H1 (cell line): Measurements from ENCODE around the gene UBA3.

Experiments used
- CEBPB ChIP-seq: IDR thresholded peaks from 2 replicates; pipeline ENCODE4 v1.6.1; 2012; ENCODE audit warnings: low read depth, low read length
- GTF2F1 ChIP-seq: IDR thresholded peaks from 2 replicates; pipeline ENCODE4 v1.6.1; 2012; ENCODE audit warnings: low read depth, low read length, improper control_type of control experiment, borderline replicate concordance
- JUND ChIP-seq: IDR thresholded peaks from 2 replicates; pipeline ENCODE4 v1.6.1; 2011; ENCODE audit warnings: mild to moderate bottlenecking, improper control_type of control experiment, low read length
- MAFK ChIP-seq: IDR thresholded peaks from 2 replicates; pipeline ENCODE4 v1.6.1; 2012; ENCODE audit warnings: low read depth, mild to moderate bottlenecking, improper control_type of control experiment, low read length
- POLR2A ChIP-seq, 2 experiments: IDR thresholded peaks; 1 replicate in 1 of 2; 2 replicates in 1 of 2; pipeline ENCODE4 v1.6.1; 2011; ENCODE audit warnings: low read depth in 2 of 2, low read length in 2 of 2, mild to moderate bottlenecking in 2 of 2; ENCODE audit errors: control extremely low read depth in 1 of 2
- POLR2AphosphoS5 ChIP-seq: IDR thresholded peaks from 2 replicates; pipeline ENCODE4 v1.6.1; 2011; ENCODE audit warnings: low read depth, low read length
- RAD21 ChIP-seq, 2 experiments: IDR thresholded peaks in 1 of 2; conservative IDR thresholded peaks in 1 of 2; 2 replicates each; pipeline ENCODE4 v1.6.1; 2011; ENCODE audit warnings: low read depth in 2 of 2, low read length in 2 of 2, improper control_type of control experiment in 1 of 2, inconsistent platforms in 1 of 2, mild to moderate bottlenecking in 1 of 2, moderate library complexity in 1 of 2
- RFX5 ChIP-seq: IDR thresholded peaks from 2 replicates; pipeline ENCODE4 v1.6.1; 2011; ENCODE audit warnings: low read depth, low read length, improper control_type of control experiment, borderline replicate concordance
- RXRA ChIP-seq: IDR thresholded peaks from 2 replicates; pipeline ENCODE4 v1.6.1; 2011; ENCODE audit warnings: low read depth, mild to moderate bottlenecking, low read length, moderate library complexity; ENCODE audit not compliant: insufficient read depth
- SAP30 ChIP-seq: fragments of 300-600 bp; sonication (generic); IDR thresholded peaks from 2 replicates; pipeline ENCODE4 v1.7.1; 2012; ENCODE audit warnings: low read length, moderate library complexity, mild to moderate bottlenecking, inconsistent platforms; ENCODE audit not compliant: insufficient read depth, insufficient replicate concordance
- SP1 ChIP-seq: IDR thresholded peaks from 2 replicates; pipeline ENCODE4 v1.6.1; 2011; ENCODE audit warnings: low read depth, low read length
- SRF ChIP-seq: IDR thresholded peaks from 2 replicates; pipeline ENCODE4 v1.6.1; 2011; ENCODE audit warnings: mild to moderate bottlenecking, low read depth, low read length, moderate library complexity
- YY1 ChIP-seq: IDR thresholded peaks from 2 replicates; pipeline ENCODE4 v1.6.1; 2011; ENCODE audit warnings: low read depth, mild to moderate bottlenecking, low read length
- TF ChIP-seq, protein P1 (sequence below), 3 experiments: IDR thresholded peaks; 1 replicate in 2 of 3; 2 replicates in 1 of 3; pipeline versions ENCODE4 v1.5.1 to v1.6.1; 2011; ENCODE audit warnings: low read length in 3 of 3, mild to moderate bottlenecking in 3 of 3, inconsistent platforms in 2 of 3, low read depth in 1 of 3, moderate library complexity in 1 of 3; ENCODE audit not compliant: insufficient read depth in 1 of 3; ENCODE audit errors: control extremely low read depth in 1 of 3

DNA sequence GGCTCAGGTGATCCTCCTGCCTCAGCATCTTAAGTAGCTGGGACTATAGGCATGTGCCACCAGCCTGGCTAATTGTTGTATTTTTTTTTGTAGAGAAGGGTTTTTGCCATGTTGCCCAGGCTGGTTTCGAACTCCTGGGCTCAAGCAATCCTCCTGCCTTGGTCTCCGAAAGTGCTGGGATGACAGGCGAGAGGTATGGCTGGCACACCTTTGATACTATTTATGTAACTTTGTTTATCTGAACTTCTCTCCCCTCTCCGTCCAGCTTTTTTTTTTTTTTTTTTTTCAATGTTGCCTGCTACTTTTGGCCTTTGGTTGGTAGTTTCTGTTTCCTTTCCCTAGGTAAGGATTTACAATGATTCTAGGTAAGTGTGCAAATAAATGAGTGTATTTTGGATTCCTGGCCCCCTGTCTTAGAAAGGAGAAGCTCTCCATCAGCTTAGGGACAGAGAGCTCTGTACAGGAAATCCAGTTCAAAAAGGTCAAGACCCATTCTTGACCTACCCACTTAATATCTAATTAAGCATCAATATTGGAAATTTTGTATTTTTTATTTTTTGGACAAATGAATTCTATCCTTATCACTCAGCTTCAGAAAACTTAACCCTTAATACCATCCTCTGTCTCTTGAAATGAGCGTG, 11.3 kb upstream of the UBA3 start:
- TF ChIP-seq CEBPB (no peak), YY1 (no peak), SP1 (no peak), POLR2A (IDR thresholded peaks at IDR 0.05; ENCODE audit: control extremely low read depth in 1 of 2, low read depth in 2 of 2, low read length in 2 of 2) (no peak), RFX5 (no peak), POLR2AphosphoS5 (no peak), SRF (no peak), SAP30 (no peak), RAD21 (IDR thresholded peaks at IDR 0.05 in 1 of 2, conservative IDR thresholded peaks at IDR 0.05 in 1 of 2; ENCODE audit: low read depth in 2 of 2, low read length in 2 of 2) (no peak), GTF2F1 (no peak), JUND (no peak), RXRA (no peak), MAFK (no peak)
- TF ChIP-seq, protein P1, sequence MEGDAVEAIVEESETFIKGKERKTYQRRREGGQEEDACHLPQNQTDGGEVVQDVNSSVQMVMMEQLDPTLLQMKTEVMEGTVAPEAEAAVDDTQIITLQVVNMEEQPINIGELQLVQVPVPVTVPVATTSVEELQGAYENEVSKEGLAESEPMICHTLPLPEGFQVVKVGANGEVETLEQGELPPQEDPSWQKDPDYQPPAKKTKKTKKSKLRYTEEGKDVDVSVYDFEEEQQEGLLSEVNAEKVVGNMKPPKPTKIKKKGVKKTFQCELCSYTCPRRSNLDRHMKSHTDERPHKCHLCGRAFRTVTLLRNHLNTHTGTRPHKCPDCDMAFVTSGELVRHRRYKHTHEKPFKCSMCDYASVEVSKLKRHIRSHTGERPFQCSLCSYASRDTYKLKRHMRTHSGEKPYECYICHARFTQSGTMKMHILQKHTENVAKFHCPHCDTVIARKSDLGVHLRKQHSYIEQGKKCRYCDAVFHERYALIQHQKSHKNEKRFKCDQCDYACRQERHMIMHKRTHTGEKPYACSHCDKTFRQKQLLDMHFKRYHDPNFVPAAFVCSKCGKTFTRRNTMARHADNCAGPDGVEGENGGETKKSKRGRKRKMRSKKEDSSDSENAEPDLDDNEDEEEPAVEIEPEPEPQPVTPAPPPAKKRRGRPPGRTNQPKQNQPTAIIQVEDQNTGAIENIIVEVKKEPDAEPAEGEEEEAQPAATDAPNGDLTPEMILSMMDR (IDR thresholded peaks at IDR 0.05; ENCODE audit: control extremely low read depth in 1 of 3, insufficient read depth in 1 of 3, low read depth in 1 of 3, low read length in 3 of 3), result no peak
